ENCODE measurements around the gene ME3.

ME3 gene

DNA sequence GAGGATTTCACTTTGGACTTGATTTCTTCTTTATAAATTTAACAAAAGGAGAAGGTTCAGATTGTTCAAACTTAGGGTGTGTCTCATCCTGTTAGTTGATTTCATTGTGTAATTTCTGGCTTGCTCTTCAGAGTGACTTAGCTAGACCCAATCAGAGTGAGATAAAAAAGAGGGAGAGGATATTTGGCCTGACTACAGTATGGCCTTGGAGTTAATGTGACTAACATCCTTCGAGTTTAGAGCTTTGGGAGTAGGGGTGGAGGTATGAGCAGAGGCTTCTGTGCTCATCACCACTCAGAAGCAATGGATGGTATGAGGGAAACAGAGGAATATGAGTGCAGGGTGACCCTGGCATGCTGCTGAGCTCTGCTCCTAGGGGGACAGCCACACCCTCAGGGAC is 114.2 kb downstream of the ME3 start:
- Histone ChIP-seq H3K4me3 (ENCODE audit: low read length in 2 of 2) (no peak overlapping the region), H3K79me1 (ENCODE audit: low read depth, low read length) (no peaks in the 10 kb centered on the region), H3K4ac (ENCODE audit: low read length) (no peak overlapping the region), H2BK12ac (ENCODE audit: low read length) (no peak overlapping the region), H3K14ac (ENCODE audit: low read length) (no peak overlapping the region), H3K23ac (ENCODE audit: low read depth, low read length, poor library complexity) (no peak overlapping the region), H4K8ac (ENCODE audit: low read depth, low read length) (no peak overlapping the region), H2AK5ac (ENCODE audit: low read depth, low read length) (no peak overlapping the region), H3K36me3 (replicated peaks in 1 of 2; ENCODE audit: control insufficient read depth in 2 of 2, insufficient read depth in 2 of 2, low read length in 2 of 2) (peaks cover 0 to 23% of the 10 kb centered on the region in 2 donors), H3K27me3 (ENCODE audit: control insufficient read depth in 3 of 3, insufficient read depth in 3 of 3, low read depth in 1 of 3, low read length in 3 of 3) (no peaks in the 10 kb centered on the region), H3K9me3 (replicated peaks in 1 of 2; ENCODE audit: control insufficient read depth in 2 of 2, insufficient read depth in 1 of 2, low read depth in 1 of 2, low read length in 2 of 2) (peaks cover 0 to 16% of the 10 kb centered on the region in 2 donors), H3K27ac (replicated peaks; ENCODE audit: low read length) (no peak overlapping the region), H3K4me1 (ENCODE audit: control insufficient read depth in 2 of 2, insufficient read depth in 1 of 2, low read depth in 1 of 2, low read length in 2 of 2) (peaks cover 0 to 3% of the 10 kb centered on the region in 2 donors), H4K91ac (ENCODE audit: low read depth, low read length, poor library complexity) (no peak overlapping the region), H3K18ac (ENCODE audit: low read length) (no peak overlapping the region), H3K9ac (ENCODE audit: low read depth, low read length, poor library complexity) (no peak overlapping the region), H3K4me2 (ENCODE audit: insufficient read depth, low read length, poor library complexity, severe bottlenecking) (no peak overlapping the region), H2AFZ (ENCODE audit: low read length) (no peak overlapping the region), H2BK15ac (ENCODE audit: low read length) (no peak overlapping the region), H2BK5ac (ENCODE audit: low read length) (no peak overlapping the region), H2BK120ac (ENCODE audit: low read depth, low read length) (no peak overlapping the region)
- WGBS, 2 donors (ENCODE audit: extremely low coverage in 2 of 2, insufficient read length in 2 of 2, insufficient replicate concordance in 1 of 2), result no CpG with 5 or more reads among the region's 1 CpG
- DNase-seq (ENCODE audit: low spot score), result no peak

DNA sequence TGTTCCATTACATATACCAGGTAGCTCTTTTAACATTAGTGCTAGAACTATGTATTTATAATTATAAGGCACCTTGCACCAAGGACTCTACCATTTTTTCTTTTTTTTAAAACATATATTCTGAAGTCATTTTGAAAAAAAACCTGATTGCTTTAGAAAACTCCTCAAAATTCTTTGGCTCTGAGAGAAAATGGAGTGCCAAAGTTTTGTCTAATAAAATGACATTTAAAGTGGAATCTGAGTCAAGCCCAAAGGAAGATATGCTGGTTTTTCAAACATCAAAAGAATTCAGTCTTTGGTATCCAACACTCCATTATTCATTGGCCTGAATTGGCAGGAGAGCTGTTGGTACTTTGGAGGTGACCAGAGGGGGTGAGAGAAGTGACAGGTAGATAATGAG is 116.5 kb downstream of the ME3 start:
- H3K18ac ChIP-seq (ENCODE audit: low read length), result no peak overlapping the region
- H2AFZ ChIP-seq (ENCODE audit: low read length), result no peak overlapping the region
- no peak overlapping the region for H3K27ac ChIP-seq (replicated peaks; ENCODE audit: low read length)
- H2BK15ac ChIP-seq (ENCODE audit: low read length), result no peak overlapping the region
- H2BK120ac ChIP-seq (ENCODE audit: low read depth, low read length), result no peak overlapping the region
- no peak overlapping the region for H3K14ac ChIP-seq (ENCODE audit: low read length)
- H4K8ac ChIP-seq (ENCODE audit: low read depth, low read length), result no peak overlapping the region
- no peak overlapping the region for H3K4me3 ChIP-seq (ENCODE audit: low read length in 2 of 2)
- no peaks in the 10 kb centered on the region for H3K27me3 ChIP-seq (ENCODE audit: control insufficient read depth in 3 of 3, insufficient read depth in 3 of 3, low read depth in 1 of 3, low read length in 3 of 3)
- H3K36me3 ChIP-seq (replicated peaks in 1 of 2; ENCODE audit: control insufficient read depth in 2 of 2, insufficient read depth in 2 of 2, low read length in 2 of 2), result peaks cover 0 to 25% of the 10 kb centered on the region in 2 donors
- no peak overlapping the region for H3K4ac ChIP-seq (ENCODE audit: low read length)
- H3K23ac ChIP-seq (ENCODE audit: low read depth, low read length, poor library complexity), result no peak overlapping the region
- no peaks in the 10 kb centered on the region for H3K79me1 ChIP-seq (ENCODE audit: low read depth, low read length)
- H2BK12ac ChIP-seq (ENCODE audit: low read length), result no peak overlapping the region
- H3K4me2 ChIP-seq (ENCODE audit: insufficient read depth, low read length, poor library complexity, severe bottlenecking), result no peak overlapping the region
- H3K9ac ChIP-seq (ENCODE audit: low read depth, low read length, poor library complexity), result no peak overlapping the region
- DNase-seq (ENCODE audit: low spot score), result no peak
- peaks cover 0 to 15% of the 10 kb centered on the region in 2 donors for H3K9me3 ChIP-seq (replicated peaks in 1 of 2; ENCODE audit: control insufficient read depth in 2 of 2, insufficient read depth in 1 of 2, low read depth in 1 of 2, low read length in 2 of 2)
- H2AK5ac ChIP-seq (ENCODE audit: low read depth, low read length), result no peak overlapping the region
- H3K4me1 ChIP-seq (ENCODE audit: control insufficient read depth in 2 of 2, insufficient read depth in 1 of 2, low read depth in 1 of 2, low read length in 2 of 2), result peaks cover 0 to 3% of the 10 kb centered on the region in 2 donors
- H2BK5ac ChIP-seq (ENCODE audit: low read length), result no peak overlapping the region
- H4K91ac ChIP-seq (ENCODE audit: low read depth, low read length, poor library complexity), result no peak overlapping the region

DNA sequence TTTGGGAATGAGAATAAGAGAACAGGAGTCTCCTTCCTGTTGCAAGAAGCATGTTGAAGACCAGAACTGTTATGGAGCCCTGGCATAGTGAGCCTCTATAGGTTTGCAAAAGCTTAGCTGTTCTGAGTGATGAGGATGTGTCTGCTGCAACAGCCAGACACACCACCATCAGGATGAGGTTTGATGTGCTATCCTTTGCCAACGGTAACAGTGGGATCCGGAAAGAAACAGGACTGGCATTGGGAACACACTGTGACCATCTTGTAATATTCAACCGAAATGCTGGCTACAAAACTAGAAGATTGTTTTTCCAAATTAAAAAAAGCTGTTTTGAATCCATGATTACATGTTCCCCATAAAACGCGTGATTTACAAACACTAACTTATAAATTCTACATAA is 117.0 kb downstream of the ME3 start:
- H3K27me3 ChIP-seq (ENCODE audit: control insufficient read depth in 3 of 3, insufficient read depth in 3 of 3, low read depth in 1 of 3, low read length in 3 of 3), result no peaks in the 10 kb centered on the region
- H4K91ac ChIP-seq (ENCODE audit: low read depth, low read length, poor library complexity), result no peak overlapping the region
- no peak overlapping the region for H3K4ac ChIP-seq (ENCODE audit: low read length)
- H2BK12ac ChIP-seq (ENCODE audit: low read length), result no peak overlapping the region
- no peak overlapping the region for H3K14ac ChIP-seq (ENCODE audit: low read length)
- WGBS, 2 donors (ENCODE audit: extremely low coverage in 2 of 2, insufficient read length in 2 of 2, insufficient replicate concordance in 1 of 2), result no CpG with 5 or more reads among the region's 5 CpGs
- H4K8ac ChIP-seq (ENCODE audit: low read depth, low read length), result no peak overlapping the region
- H3K4me3 ChIP-seq (ENCODE audit: low read length in 2 of 2), result no peak overlapping the region
- no peaks in the 10 kb centered on the region for H3K79me1 ChIP-seq (ENCODE audit: low read depth, low read length)
- H3K9me3 ChIP-seq (replicated peaks in 1 of 2; ENCODE audit: control insufficient read depth in 2 of 2, insufficient read depth in 1 of 2, low read depth in 1 of 2, low read length in 2 of 2), result peaks cover 2 to 15% of the 10 kb centered on the region in 2 donors
- H2AK5ac ChIP-seq (ENCODE audit: low read depth, low read length), result no peak overlapping the region
- no peak overlapping the region for H3K9ac ChIP-seq (ENCODE audit: low read depth, low read length, poor library complexity)
- H2AFZ ChIP-seq (ENCODE audit: low read length), result no peak overlapping the region
- H3K4me1 ChIP-seq (ENCODE audit: control insufficient read depth in 2 of 2, insufficient read depth in 1 of 2, low read depth in 1 of 2, low read length in 2 of 2), result peaks cover 0 to 3% of the 10 kb centered on the region in 2 donors
- H3K4me2 ChIP-seq (ENCODE audit: insufficient read depth, low read length, poor library complexity, severe bottlenecking), result no peak overlapping the region
- H2BK120ac ChIP-seq (ENCODE audit: low read depth, low read length), result no peak overlapping the region
- no peak overlapping the region for H2BK15ac ChIP-seq (ENCODE audit: low read length)
- H2BK5ac ChIP-seq (ENCODE audit: low read length), result no peak overlapping the region
- no peak overlapping the region for H3K18ac ChIP-seq (ENCODE audit: low read length)
- peaks cover 0 to 29% of the 10 kb centered on the region in 2 donors for H3K36me3 ChIP-seq (replicated peaks in 1 of 2; ENCODE audit: control insufficient read depth in 2 of 2, insufficient read depth in 2 of 2, low read length in 2 of 2)
- no peak overlapping the region for H3K27ac ChIP-seq (replicated peaks; ENCODE audit: low read length)
- no peak for DNase-seq (ENCODE audit: low spot score)
- H3K23ac ChIP-seq (ENCODE audit: low read depth, low read length, poor library complexity), result no peak overlapping the region

DNA sequence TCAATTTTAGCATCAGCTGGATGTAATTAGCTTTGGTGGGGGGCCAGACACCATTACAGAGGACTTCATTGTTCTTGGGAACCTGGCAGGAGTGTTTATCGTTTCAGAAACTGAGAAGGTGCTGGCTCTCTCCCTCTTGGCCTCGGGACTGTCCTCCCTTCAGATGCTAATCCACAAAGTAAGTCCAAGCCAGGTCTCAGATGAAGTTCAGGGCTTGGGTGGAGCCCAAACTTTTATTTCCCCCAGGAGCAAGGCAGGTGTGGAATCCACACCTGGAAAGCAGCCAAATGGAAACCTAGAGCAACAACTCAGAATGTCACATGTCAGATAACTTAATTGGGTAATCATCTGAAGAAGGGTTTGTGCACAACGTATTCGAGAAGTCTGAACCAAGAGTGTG is 119.2 kb downstream of the ME3 start:
- no peak overlapping the region for H3K4me3 ChIP-seq (ENCODE audit: low read length in 2 of 2)
- no peak overlapping the region for H3K9ac ChIP-seq (ENCODE audit: low read depth, low read length, poor library complexity)
- no peak overlapping the region for H3K23ac ChIP-seq (ENCODE audit: low read depth, low read length, poor library complexity)
- no peaks in the 10 kb centered on the region for H3K4me1 ChIP-seq (ENCODE audit: control insufficient read depth in 2 of 2, insufficient read depth in 1 of 2, low read depth in 1 of 2, low read length in 2 of 2)
- no CpG with 5 or more reads among the region's 4 CpGs for WGBS, 2 donors (ENCODE audit: extremely low coverage in 2 of 2, insufficient read length in 2 of 2, insufficient replicate concordance in 1 of 2)
- no peak overlapping the region for H2BK120ac ChIP-seq (ENCODE audit: low read depth, low read length)
- H3K27ac ChIP-seq (replicated peaks; ENCODE audit: low read length), result no peak overlapping the region
- no peak overlapping the region for H3K4me2 ChIP-seq (ENCODE audit: insufficient read depth, low read length, poor library complexity, severe bottlenecking)
- no peak overlapping the region for H3K4ac ChIP-seq (ENCODE audit: low read length)
- no peak overlapping the region for H4K8ac ChIP-seq (ENCODE audit: low read depth, low read length)
- no peak overlapping the region for H3K18ac ChIP-seq (ENCODE audit: low read length)
- no peaks in the 10 kb centered on the region for H3K27me3 ChIP-seq (ENCODE audit: control insufficient read depth in 3 of 3, insufficient read depth in 3 of 3, low read depth in 1 of 3, low read length in 3 of 3)
- peaks cover 0 to 31% of the 10 kb centered on the region in 2 donors for H3K36me3 ChIP-seq (replicated peaks in 1 of 2; ENCODE audit: control insufficient read depth in 2 of 2, insufficient read depth in 2 of 2, low read length in 2 of 2)
- H3K14ac ChIP-seq (ENCODE audit: low read length), result no peak overlapping the region
- H4K91ac ChIP-seq (ENCODE audit: low read depth, low read length, poor library complexity), result no peak overlapping the region
- no peaks in the 10 kb centered on the region for H3K79me1 ChIP-seq (ENCODE audit: low read depth, low read length)
- no peak overlapping the region for H2AK5ac ChIP-seq (ENCODE audit: low read depth, low read length)
- DNase-seq (ENCODE audit: low spot score), result no peak
- peaks cover 4 to 5% of the 10 kb centered on the region in 2 donors for H3K9me3 ChIP-seq (replicated peaks in 1 of 2; ENCODE audit: control insufficient read depth in 2 of 2, insufficient read depth in 1 of 2, low read depth in 1 of 2, low read length in 2 of 2)
- H2BK5ac ChIP-seq (ENCODE audit: low read length), result no peak overlapping the region
- no peak overlapping the region for H2BK12ac ChIP-seq (ENCODE audit: low read length)
- H2BK15ac ChIP-seq (ENCODE audit: low read length), result no peak overlapping the region
- H2AFZ ChIP-seq (ENCODE audit: low read length), result no peak overlapping the region

Data from neuronal stem cell (in vitro differentiated cells).